ENCODE measurements around the gene CLHC1. TPM values are rescaled to one million over a fixed set of nuclear protein-coding genes. Genes with fewer than 3 reads are reported as not detected.
"Not testable (repeated sequence)": the region's sequence is repeated elsewhere in the genome, so short reads cannot be mapped to it uniquely, and the experiment has no call there.

The CLHC1 gene
- 10 to 100 TPM in 4 of 9 donors, 1 to 10 TPM in 5; 4.7 to 21.3 (median 9.7) TPM for total RNA-seq
- polyA plus RNA-seq, result 10 to 100 TPM in 2 of 3 donors, 1 to 10 TPM in 1; 9.8 to 17.8 (median 16.5) TPM
- long read RNA-seq, donor 1, partial matches to known transcripts, result 1,435 of 3,342 reads
- long read RNA-seq, donor 1, other reads (novel, unspliced or antisense), result 1,907 of 3,342 reads
- long read RNA-seq, donor 2, partial matches to known transcripts, result 909 of 2,054 reads
- long read RNA-seq, donor 2, other reads (novel, unspliced or antisense), result 1,144 of 2,054 reads
- long read RNA-seq, donor 3, partial matches to known transcripts, result 1,613 of 3,158 reads
- long read RNA-seq, donor 3, other reads (novel, unspliced or antisense), result 1,541 of 3,158 reads
- long read RNA-seq, donor 4, partial matches to known transcripts, result 0 of 1 reads
- long read RNA-seq, donor 4, other reads (novel, unspliced or antisense), result 1 of 1 reads
- long read RNA-seq, donor 5, partial matches to known transcripts, result 0 of 1 reads
- long read RNA-seq, donor 5, other reads (novel, unspliced or antisense), result 1 of 1 reads
- long read RNA-seq, donor 6, partial matches to known transcripts, result 0 of 2 reads
- long read RNA-seq, donor 6, other reads (novel, unspliced or antisense), result 2 of 2 reads
- long read RNA-seq, donor 7, partial matches to known transcripts, result 888 of 1,896 reads
- long read RNA-seq, donor 7, other reads (novel, unspliced or antisense), result 1,008 of 1,896 reads
- long read RNA-seq, donor 8, result 0 reads
- long read RNA-seq, donor 9, partial matches to known transcripts, result 1,736 of 3,632 reads
- long read RNA-seq, donor 9, other reads (novel, unspliced or antisense), result 1,896 of 3,632 reads
- long read RNA-seq, donor 10, result 0 reads

DNA sequence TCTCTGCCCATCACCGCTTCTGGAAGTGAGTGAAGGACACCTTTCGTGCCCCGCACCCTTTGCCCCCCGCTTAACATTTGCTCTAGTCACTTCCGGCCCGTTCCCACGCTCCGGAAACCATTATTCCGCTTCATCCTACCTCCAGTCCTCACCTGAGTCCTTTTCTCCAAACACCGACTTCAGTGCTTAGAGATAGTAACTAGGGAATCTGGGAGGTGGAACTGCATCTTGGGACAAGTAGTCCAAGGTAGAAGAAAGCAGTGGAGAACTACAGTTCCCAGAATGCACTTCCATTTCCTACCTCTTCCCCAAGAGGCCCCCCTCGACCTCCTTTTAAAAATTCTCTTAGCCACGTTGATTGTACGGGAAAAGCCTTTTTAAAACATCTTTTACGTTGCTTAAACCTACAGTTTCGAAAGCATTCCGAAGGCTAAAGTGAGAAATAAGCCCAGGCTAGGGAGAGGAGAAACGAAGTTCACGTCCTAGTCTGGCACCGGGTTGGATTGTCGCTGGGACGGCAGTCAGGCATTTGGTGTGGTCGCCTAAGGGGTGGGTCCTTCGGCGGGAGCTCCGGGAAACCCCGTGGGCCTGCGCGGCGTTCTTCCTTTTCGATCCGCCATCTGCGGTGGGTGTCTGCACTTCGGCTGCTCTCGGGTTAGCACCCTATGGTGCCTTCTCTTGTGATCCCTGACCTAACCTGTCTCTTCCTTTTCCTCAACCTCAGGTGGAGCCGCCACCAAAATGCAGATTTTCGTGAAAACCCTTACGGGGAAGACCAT, at the start of gene CLHC1, which contains the start of gene RPS27A:
TSS of gene CLHC1 (minus strand) at position 210 of the 779 bp plus-strand sequence. CDS start 9,882 bp downstream, outside the sequence.
TSS of gene RPS27A (plus strand) at position 605 of the 779 bp plus-strand sequence. CDS start at position 742, 137 bp downstream.
- H3K27ac ChIP-seq, result peak within 1 kb of the TSS; percentile 92 to 98 (median 96)
- intact Hi-C loops (cut with DNase I), result no loop called here
- 0 to 1% (median 0%) methylated on average over 35 to 37 of the region's 37 CpGs for WGBS, 4 donors

DNA sequence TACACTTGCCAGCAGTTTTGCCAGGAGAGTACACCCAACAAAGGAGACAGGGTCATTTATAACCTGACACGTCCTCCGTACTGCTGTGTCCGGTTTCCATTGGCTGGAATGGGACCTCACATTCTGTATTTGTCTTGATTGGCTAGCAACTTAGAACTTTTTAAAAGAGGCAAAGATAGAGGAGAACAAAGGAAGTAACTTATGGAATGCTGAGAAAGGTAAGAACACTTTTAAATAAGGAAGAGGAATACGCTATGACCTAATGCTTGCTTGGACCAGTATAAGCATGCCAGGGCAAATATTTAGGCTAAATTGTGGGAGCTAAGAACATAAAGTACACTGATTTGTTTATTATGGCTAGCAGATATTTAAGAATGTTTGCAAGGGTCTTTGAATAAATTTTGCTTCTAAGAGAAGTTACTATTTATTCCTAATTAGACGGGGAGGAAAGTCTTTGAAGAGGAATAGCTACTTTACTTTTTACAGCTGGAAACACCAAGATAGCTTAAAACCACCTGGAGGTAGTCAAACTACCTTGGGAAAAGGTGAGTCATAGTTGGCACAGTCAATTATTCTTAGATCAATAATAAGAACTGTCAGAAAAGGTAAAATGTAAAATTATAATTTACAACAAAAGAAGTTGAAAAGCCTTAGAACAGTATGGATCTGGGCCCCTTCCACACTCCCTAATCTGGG, 48.9 kb upstream of the CLHC1 start:
- WGBS, 4 donors, result 87 to 94% (median 91%) methylated on average over 5 of the region's 5 CpGs
- H3K9me3 ChIP-seq (replicated peaks in 1 of 3); H3K27me3 ChIP-seq; DNase-seq; H3K36me3 ChIP-seq (replicated peaks in 1 of 2); H3K27ac ChIP-seq; intact Hi-C loops (cut with DNase I): not testable (repeated sequence)
- H3K4me3 ChIP-seq, result peak overlapping the region in 1 of 4 donors; percentile 81
- peaks cover 0 to 18% of the 10 kb centered on the region in 2 donors for H3K4me1 ChIP-seq (replicated peaks in 1 of 2)

More for the DNA sequence above, at the start of gene CLHC1, which contains the start of gene RPS27A:
- H3K36me3 ChIP-seq (replicated peaks in 1 of 2), result peaks cover 0 to 36% of the 10 kb centered on the region in 2 donors
- TF ChIP-seq CTCF (IDR thresholded peaks at IDR 0.05) (peak in 2 of 6 experiments; percentile 12 to 26), POLR2A (IDR thresholded peaks at IDR 0.05) (peak; percentile 50 to 84)
- peak within 1 kb of the TSS; percentile 76 to 98 (median 84) for H3K4me3 ChIP-seq
- H3K9me3 ChIP-seq (replicated peaks in 1 of 3), result no peaks in the 10 kb centered on the region
- no peaks in the 10 kb centered on the region for H3K27me3 ChIP-seq
- peak; percentile 90 to 94 (median 92) for DNase-seq
- H3K4me1 ChIP-seq (replicated peaks in 1 of 2), result peaks cover 9 to 22% of the 10 kb centered on the region in 2 donors

DNA sequence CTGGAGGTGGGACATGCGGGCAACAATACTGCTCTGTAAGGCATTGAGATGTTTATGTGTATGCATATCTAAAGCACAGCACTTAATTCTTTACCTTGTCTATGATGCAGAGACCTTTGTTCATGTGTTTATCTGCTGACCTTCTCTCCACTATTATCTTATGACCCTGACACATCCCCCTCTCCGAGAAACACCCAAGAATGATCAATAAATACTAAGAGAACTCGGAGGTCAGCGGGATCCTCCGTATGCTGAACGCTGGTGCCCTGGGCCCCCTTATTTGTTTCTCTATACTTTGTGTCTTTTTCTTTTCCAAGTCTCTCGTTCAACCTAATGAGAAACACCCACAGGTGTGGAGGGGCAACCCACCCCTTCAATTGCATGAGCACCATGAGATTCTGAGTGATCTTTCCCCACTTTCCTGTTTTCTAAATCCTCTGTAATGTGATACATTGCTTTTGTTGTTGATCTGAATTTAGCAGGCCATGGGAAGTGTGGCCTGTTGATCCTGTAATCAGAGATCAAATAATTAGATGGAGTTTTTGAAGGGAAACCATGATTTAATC, 47.8 kb upstream of the CLHC1 start:
- H3K4me3 ChIP-seq; DNase-seq; H3K9me3 ChIP-seq (replicated peaks in 1 of 3); H3K27ac ChIP-seq; H3K27me3 ChIP-seq; intact Hi-C loops (cut with DNase I); H3K36me3 ChIP-seq (replicated peaks in 1 of 2): not testable (repeated sequence)
- WGBS, 4 donors, result 52 to 65% (median 58%) methylated on average over 7 of the region's 7 CpGs
- peaks cover 0 to 16% of the 10 kb centered on the region in 2 donors for H3K4me1 ChIP-seq (replicated peaks in 1 of 2)

- 46 to 54% (median 50%) methylated on average over 10 of the region's 10 CpGs for WGBS, 4 donors
- DNase-seq; H3K9me3 ChIP-seq (replicated peaks in 1 of 3); H3K27me3 ChIP-seq; intact Hi-C loops (cut with DNase I); H3K4me3 ChIP-seq; H3K27ac ChIP-seq; H3K36me3 ChIP-seq (replicated peaks in 1 of 2): not testable (repeated sequence)
- peaks cover 0 to 15% of the 10 kb centered on the region in 2 donors for H3K4me1 ChIP-seq (replicated peaks in 1 of 2)
These were observed 47.2 kb upstream of the CLHC1 start for GRCh38 chr2:55279214-55279835.
